PC-3 (cell line): ENCODE results near the gene GABPA. TPM values are rescaled to one million over a fixed set of nuclear protein-coding genes. Genes with fewer than 3 reads are reported as not detected.
"Not testable (repeated sequence)": the region's sequence is repeated elsewhere in the genome, so short reads cannot be mapped to it uniquely, and the experiment has no call there.

Source experiments
- ATAC-seq: fragments of 200-7000 bp; cut with Tn5 transposase; 2 replicates; pipeline ENCODE4 v1.9.1; 2020; ENCODE audit warnings: mild to moderate bottlenecking, moderate library complexity
- BruUV-seq: library from RNA; stranded (reverse); fragments of 400-500 nt; replicated peaks from 2 replicates; lab custom pipeline; 2021; lab: Mats Ljungman, UMichigan
- CTCF ChIA-PET: fragments of 300-600 bp; sonication (Branson Sonifier 250); formaldehyde crosslinking; loops from one replicate; lab custom pipeline; 2022; ENCODE audit warnings: antibody characterized with exemption; lab: Charles Lee
- POLR2A ChIA-PET: fragments of 300-600 bp; sonication (Branson Sonifier 250); formaldehyde crosslinking; loops from one replicate; lab custom pipeline; 2022; ENCODE audit warnings: antibody characterized with exemption; ENCODE audit not compliant: unreplicated experiment; lab: Charles Lee
- DNase-seq: peaks from one replicate; pipeline ENCODE4 v3.0.0-alpha.2; 2015
- H2AFZ ChIP-seq: fragments of 300-600 bp; sonication (generic); 2 replicates; pipeline ENCODE4 v1.6.0; 2016; ENCODE audit warnings: antibody characterized with exemption, low read length
- H3F3A ChIP-seq: fragments of 300-600 bp; sonication (generic); one replicate; pipeline ENCODE4 v1.6.0; 2017; ENCODE audit warnings: antibody characterized with exemption, low read length, control low read depth, mild to moderate bottlenecking; ENCODE audit not compliant: unreplicated experiment
- H3K27ac ChIP-seq: fragments of 300-600 bp; sonication (generic); 2 replicates; pipeline ENCODE4 v1.5.1; 2016; ENCODE audit warnings: mild to moderate bottlenecking, low read length
- H3K27me3 ChIP-seq: fragments of 300-600 bp; sonication (generic); 2 replicates; pipeline ENCODE4 v1.6.1; 2016; ENCODE audit warnings: low read length, mixed read lengths
- H3K36me3 ChIP-seq: fragments of 300-600 bp; sonication (generic); 2 replicates; pipeline ENCODE4 v1.6.1; 2016; ENCODE audit warnings: low read depth, mixed run types, low read length, mixed read lengths
- H3K4me1 ChIP-seq: fragments of 300-600 bp; sonication (generic); 2 replicates; pipeline ENCODE4 v1.5.1; 2016; ENCODE audit warnings: low read length; ENCODE audit not compliant: insufficient read depth
- H3K4me2 ChIP-seq: fragments of 300-600 bp; sonication (generic); 2 replicates; pipeline ENCODE4 v1.6.0; 2016; ENCODE audit warnings: low read length
- H3K4me3 ChIP-seq: fragments of 300-600 bp; sonication (generic); 2 replicates; pipeline ENCODE4 v1.5.1; 2016; ENCODE audit warnings: mild to moderate bottlenecking, low read length, mixed read lengths
- H3K79me2 ChIP-seq: fragments of 300-600 bp; sonication (generic); 2 replicates; pipeline ENCODE4 v1.6.1; 2017; ENCODE audit warnings: low read length, mixed read lengths
- H3K9ac ChIP-seq: fragments of 300-600 bp; sonication (generic); 2 replicates; pipeline ENCODE4 v1.6.0; 2016; ENCODE audit warnings: mild to moderate bottlenecking, low read length
- H3K9me2 ChIP-seq: fragments of 300-600 bp; sonication (generic); replicated peaks from 2 replicates; pipeline ENCODE4 v1.6.1; 2016; ENCODE audit warnings: mixed run types, low read length, mixed read lengths
- H3K9me3 ChIP-seq: fragments of 300-600 bp; sonication (generic); 2 replicates; pipeline ENCODE4 v1.6.1; 2016; ENCODE audit warnings: low read length, mixed read lengths
- H4K20me1 ChIP-seq: fragments of 300-600 bp; sonication (generic); 2 replicates; pipeline ENCODE4 v1.6.1; 2016; ENCODE audit warnings: low read length, mixed read lengths
- CTCF ChIP-seq: fragments of 300-600 bp; sonication (generic); conservative IDR thresholded peaks from 2 replicates; pipeline ENCODE4 v1.5.1; 2017; ENCODE audit warnings: antibody characterized with exemption, low read depth, mild to moderate bottlenecking, low read length
- EZH2 ChIP-seq: fragments of 300-600 bp; sonication (generic); IDR thresholded peaks from one replicate; pipeline ENCODE4 v1.6.1; 2017; ENCODE audit warnings: antibody characterized with exemption, mild to moderate bottlenecking, low read length; ENCODE audit not compliant: unreplicated experiment
- EZH2phosphoT487 ChIP-seq: fragments of 300-600 bp; sonication (generic); IDR thresholded peaks from 2 replicates; pipeline ENCODE4 v1.6.1; 2018; ENCODE audit warnings: mild to moderate bottlenecking, antibody characterized with exemption, low read length, borderline replicate concordance
- intact Hi-C: fragments of 100-400 bp; cut with micrococcal nuclease; formaldehyde crosslinking; loops from 2 replicates; pipeline ENCODE4 v1.9.0; 2023
- total RNA-seq: library from RNA; depleted of rRNA; stranded (reverse); fragments of >200 nt; gene quantifications from 2 replicates; pipeline ENCODE4 v1.2.3, GENCODE V29; 2014

GABPA gene
- total RNA-seq, 1 experiment from 2014 or later = 19.0 TPM

DNA sequence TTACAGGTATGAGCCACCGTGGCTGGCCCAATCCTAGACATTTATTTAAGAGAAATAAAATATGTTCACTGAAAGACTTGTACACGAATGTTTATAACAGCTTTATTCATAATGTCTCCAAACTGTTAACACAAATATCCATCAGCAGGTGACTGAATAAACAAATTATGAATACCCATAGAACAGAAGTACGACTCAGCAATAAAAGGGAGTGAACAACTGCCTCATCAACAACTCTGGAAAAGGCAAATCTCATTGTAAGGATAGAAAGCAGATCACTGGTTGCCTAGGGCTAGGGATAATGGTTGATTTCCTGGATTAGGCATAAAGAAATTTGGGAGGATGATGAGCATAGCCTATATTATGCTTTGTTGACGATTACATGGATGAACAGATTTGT, 41.7 kb downstream of the GABPA start:
- CTCF ChIA-PET = no interaction called here
- Histone ChIP-seq H3F3A (no peaks in the 10 kb centered on the region), H3K4me2 (no peak overlapping the region), H3K79me2 (no peaks in the 10 kb centered on the region), H3K4me1 (no peaks in the 10 kb centered on the region), H3K36me3 (no peaks in the 10 kb centered on the region), H2AFZ (no peak overlapping the region), H4K20me1 (no peaks in the 10 kb centered on the region), H3K9me3 (no peaks in the 10 kb centered on the region), H3K9me2 (no peaks in the 10 kb centered on the region), H3K9ac (no peak overlapping the region), H3K27me3 (no peaks in the 10 kb centered on the region), H3K4me3 (no peak overlapping the region), H3K27ac (no peak overlapping the region)
- ATAC-seq (no peak), DNase-seq (no peak)
- intact Hi-C loops = no loop called here
- no TSS peak for BruUV-seq
- TF ChIP-seq EZH2 (no peak), EZH2phosphoT487 (no peak), CTCF (no peak)
- POLR2A ChIA-PET = no interaction called here

- H3K36me3 ChIP-seq, H3K27me3 ChIP-seq, H3K4me2 ChIP-seq, H3K4me1 ChIP-seq, H2AFZ ChIP-seq, H3F3A ChIP-seq, H3K27ac ChIP-seq, H3K79me2 ChIP-seq, BruUV-seq, H3K9me3 ChIP-seq, intact Hi-C loops, POLR2A ChIA-PET, ATAC-seq, H3K9me2 ChIP-seq, CTCF ChIA-PET, H3K9ac ChIP-seq, H3K4me3 ChIP-seq, DNase-seq, H4K20me1 ChIP-seq: not testable (repeated sequence)
These were observed 43.5 kb downstream of the GABPA start for GRCh38 chr21:25778126-25778875.

- POLR2A ChIA-PET = no interaction called here
- H3K4me2 ChIP-seq = no peak overlapping the region
- no peak overlapping the region for H2AFZ ChIP-seq
- H3K4me1 ChIP-seq = peaks cover 12% of the 10 kb centered on the region; the same call in 1 of the 2 replicates
- no peaks in the 10 kb centered on the region for H3K79me2 ChIP-seq
- no peak for ATAC-seq
- no peaks in the 10 kb centered on the region for H3K9me3 ChIP-seq
- no peak for DNase-seq
- intact Hi-C loops = no loop called here
- CTCF ChIA-PET = no interaction called here
- no peaks in the 10 kb centered on the region for H3F3A ChIP-seq
- no peaks in the 10 kb centered on the region for H4K20me1 ChIP-seq
- H3K9ac ChIP-seq = no peak overlapping the region
- H3K9me2 ChIP-seq = no peaks in the 10 kb centered on the region
- TF ChIP-seq CTCF (no peak), EZH2phosphoT487 (no peak), EZH2 (no peak)
- BruUV-seq = no TSS peak
- H3K36me3 ChIP-seq = no peaks in the 10 kb centered on the region
- no peaks in the 10 kb centered on the region for H3K27me3 ChIP-seq
- no peak overlapping the region for H3K4me3 ChIP-seq
- H3K27ac ChIP-seq = no peak overlapping the region
These were observed 53.9 kb downstream of the GABPA start for GRCh38 chr21:25788677-25789076.
